Inflammatory macrophage treated with lipopolysaccharide for 4 hours (primary cell): ENCODE measurements around the gene DCAF17.
A peak's percentile ranks its signal among the peaks of the same experiment; 100 is the strongest.

ENCODE experiments used
- DNase-seq: peaks from one replicate; pipeline ENCODE4 v3.0.0-alpha.2; 2020

DCAF17 gene

GRCh38 chr2:171434013-171434989 is at the start of gene DCAF17:
Gene DCAF17, plus strand, starts transcription at chr2:171434226. Its CDS starts 352 bp downstream, at chr2:171434578.
- DNase-seq = peak; percentile 97

GRCh38 chr2:171386627-171387026 is 47.4 kb upstream of the DCAF17 start:
- DNase-seq = no peak

GRCh38 chr2:171387052-171387451 is 47.0 kb upstream of the DCAF17 start:
- no peak for DNase-seq

GRCh38 chr2:171389325-171389724 is 44.7 kb upstream of the DCAF17 start:
- DNase-seq = no peak

GRCh38 chr2:171389780-171390179 is 44.2 kb upstream of the DCAF17 start:
- no peak for DNase-seq

- DNase-seq = no peak
Observed at GRCh38 chr2:171390941-171391516, 43.0 kb upstream of the DCAF17 start.

GRCh38 chr2:171391532-171391931 is 42.5 kb upstream of the DCAF17 start:
- no peak for DNase-seq

GRCh38 chr2:171393487-171393886 is 40.5 kb upstream of the DCAF17 start:
- no peak for DNase-seq

- DNase-seq = no peak
Observed at GRCh38 chr2:171394164-171394740, 39.8 kb upstream of the DCAF17 start.

- DNase-seq = no peak
Observed at GRCh38 chr2:171399292-171399691, 34.7 kb upstream of the DCAF17 start.

GRCh38 chr2:171400395-171400794 is 33.6 kb upstream of the DCAF17 start:
- no peak for DNase-seq

GRCh38 chr2:171401947-171402346 is 32.1 kb upstream of the DCAF17 start:
- DNase-seq = no peak

GRCh38 chr2:171402906-171403580 is 31.0 kb upstream of the DCAF17 start:
- DNase-seq = no peak

- peak; percentile 24 for DNase-seq
Observed at GRCh38 chr2:171404261-171404660, 29.8 kb upstream of the DCAF17 start.

GRCh38 chr2:171404719-171405118 is 29.3 kb upstream of the DCAF17 start:
- no peak for DNase-seq

GRCh38 chr2:171405546-171405945 is 28.5 kb upstream of the DCAF17 start:
- DNase-seq = no peak

- no peak for DNase-seq
Observed at GRCh38 chr2:171406044-171406443, 28.0 kb upstream of the DCAF17 start.

- no peak for DNase-seq
Observed at GRCh38 chr2:171407030-171407675, 26.9 kb upstream of the DCAF17 start.

- no peak for DNase-seq
Observed at GRCh38 chr2:171407676-171408044, 26.4 kb upstream of the DCAF17 start.

GRCh38 chr2:171409436-171409971 is 24.5 kb upstream of the DCAF17 start:
- DNase-seq = no peak

GRCh38 chr2:171410101-171410500 is 23.9 kb upstream of the DCAF17 start:
- DNase-seq = no peak

GRCh38 chr2:171410624-171411023 is 23.4 kb upstream of the DCAF17 start:
- no peak for DNase-seq

- no peak for DNase-seq
Observed at GRCh38 chr2:171411214-171411613, 22.8 kb upstream of the DCAF17 start.
